K562 (cell line): Measurements from ENCODE around the gene GIPC3. TPM values are rescaled to one million over a fixed set of nuclear protein-coding genes. Genes with fewer than 3 reads are reported as not detected.

Source experiments
- ATAC-seq: fragments of 200-7000 bp; cut with Tn5 transposase; 3 replicates; pipeline ENCODE4 v1.9.1; 2020; ENCODE audit warnings: moderate library complexity
- BruUV-seq: library from RNA; stranded (reverse); fragments of 400-500 nt; replicated peaks from 2 replicates; lab custom pipeline; 2021; lab: Mats Ljungman, UMichigan
- CTCF ChIA-PET: fragments of 300-600 bp; formaldehyde crosslinking; extraction: SDS; loops from one replicate; lab custom pipeline; 2021; ENCODE audit warnings: low intra/inter-chr PET ratio; lab: Yijun Ruan, JAX
- POLR2A ChIA-PET: fragments of 300-600, 350-650 bp; sonication (Branson Sonifier 250); formaldehyde crosslinking; extraction: SDS; loops from one replicate; lab custom pipeline; 2021; ENCODE audit warnings: antibody characterized with exemption, inconsistent platforms; lab: Yijun Ruan, JAX
- DNase-seq, 4 experiments: peaks; one replicate each; pipeline versions ENCODE4 v3.0.0 to v3.0.0-alpha.2; 2011 to 2018; ENCODE audit warnings: low spot score in 3 of 4, mixed read lengths in 3 of 4; ENCODE audit errors: extremely low read depth in 1 of 4
- FAIRE-seq: peaks from 2 replicates; lab custom pipeline; 2011; peaks lifted over from hg19 to GRCh38; lab: Jason Lieb, UNC
- H2AFZ ChIP-seq: 2 replicates; pipeline ENCODE4 v1.6.0; 2011; ENCODE audit warnings: low read depth, low read length, control low read depth, inconsistent platforms
- H3K27ac ChIP-seq: fragments of 200-600 bp; 3 replicates; pipeline ENCODE4 v1.8.0; 2011; ENCODE audit warnings: low read depth, mild to moderate bottlenecking, control low read depth, inconsistent platforms, low read length, moderate library complexity, mixed read lengths; ENCODE audit errors: extremely low read depth
- H3K27me3 ChIP-seq, 2 experiments: fragments of 300-600 bp in 1 of 2; 2 replicates in 1 of 2; 3 replicates in 1 of 2; pipeline versions ENCODE4 v1.6.0 to v1.8.0; 2011; ENCODE audit warnings: inconsistent platforms in 2 of 2, low read length in 2 of 2, mild to moderate bottlenecking in 1 of 2, mixed read lengths in 1 of 2, moderate library complexity in 1 of 2; ENCODE audit not compliant: control insufficient read depth in 2 of 2, insufficient read depth in 2 of 2
- H3K36me3 ChIP-seq: fragments of 300-600 bp; 3 replicates; pipeline ENCODE4 v1.8.0; 2011; ENCODE audit warnings: mild to moderate bottlenecking, low read length, inconsistent platforms; ENCODE audit not compliant: control insufficient read depth, insufficient read depth
- H3K4me1 ChIP-seq, 2 experiments: fragments of 200-600 bp in 1 of 2; replicated peaks in 1 of 2; 2 replicates in 1 of 2; 3 replicates in 1 of 2; pipeline versions ENCODE4 v1.5.1 to v1.8.0; 2011; ENCODE audit warnings: inconsistent platforms in 2 of 2, low read length in 2 of 2, mild to moderate bottlenecking in 1 of 2, mixed read lengths in 1 of 2, moderate library complexity in 1 of 2; ENCODE audit not compliant: control insufficient read depth in 2 of 2, insufficient read depth in 2 of 2
- H3K4me2 ChIP-seq: 2 replicates; pipeline ENCODE4 v1.6.1; 2011; ENCODE audit warnings: low read length, control low read depth, inconsistent platforms, mixed read lengths; ENCODE audit not compliant: insufficient read depth
- H3K4me3 ChIP-seq: fragments of 200-600 bp; sonication (generic), shearing (Covaris generic); 2 replicates; pipeline ENCODE4 v1.5.1; 2016; ENCODE audit warnings: control low read depth, inconsistent platforms
- H3K79me2 ChIP-seq: fragments of 200-600 bp; 3 replicates; pipeline ENCODE4 v1.8.0; 2011; ENCODE audit warnings: low read length, inconsistent platforms; ENCODE audit not compliant: control insufficient read depth, insufficient read depth
- H3K9ac ChIP-seq, 2 experiments: 2 replicates each; pipeline versions ENCODE4 v1.6.0 to v1.6.1; 2011; ENCODE audit warnings: low read depth in 2 of 2, low read length in 2 of 2, control low read depth in 1 of 2, inconsistent platforms in 1 of 2, mild to moderate bottlenecking in 1 of 2, mixed read lengths in 1 of 2; ENCODE audit not compliant: insufficient read depth in 1 of 2
- H3K9me1 ChIP-seq: one replicate; pipeline ENCODE4 v1.6.0; 2011; ENCODE audit warnings: inconsistent platforms, mild to moderate bottlenecking, low read length, moderate library complexity; ENCODE audit not compliant: control insufficient read depth, insufficient read depth
- H3K9me3 ChIP-seq: replicated peaks from 2 replicates; pipeline ENCODE4 v1.5.1; 2011; ENCODE audit warnings: low read depth, low read length, inconsistent platforms; ENCODE audit not compliant: control insufficient read depth, insufficient read depth
- H4K20me1 ChIP-seq: replicated peaks from 2 replicates; pipeline ENCODE4 v1.6.1; 2011; ENCODE audit warnings: low read length, inconsistent platforms, mixed read lengths; ENCODE audit not compliant: control insufficient read depth, insufficient read depth
- BCL6 ChIP-seq: fragments of 250-450 bp; sonication (Bioruptor Pico); IDR thresholded peaks from 2 replicates; pipeline ENCODE4 v1.4.0; 2020
- BMI1 ChIP-seq: fragments of 150-350 bp; IDR thresholded peaks from 2 replicates; pipeline ENCODE4 v1.6.1; 2014; ENCODE audit warnings: low read length
- CBX1 ChIP-seq: sonication (generic); IDR thresholded peaks from 2 replicates; pipeline ENCODE4 v1.6.1; 2016; ENCODE audit warnings: antibody characterized with exemption, low read depth, mild to moderate bottlenecking
- CEBPZ ChIP-seq: fragments of 150-350 bp; IDR thresholded peaks from 2 replicates; pipeline ENCODE4 v1.6.1; 2014; ENCODE audit warnings: low read depth, mild to moderate bottlenecking, low read length, borderline replicate concordance
- DIDO1 ChIP-seq: fragments of 450-650 bp; IDR thresholded peaks from 2 replicates; pipeline ENCODE4 v1.6.1; 2016; ENCODE audit warnings: low read depth, missing biosample characterization, missing genetic modification characterization
- E2F3 ChIP-seq: fragments of 250-450 bp; sonication (Bioruptor Pico); IDR thresholded peaks from 2 replicates; pipeline ENCODE4 v1.4.0; 2020; ENCODE audit warnings: mild to moderate bottlenecking
- HNRNPL ChIP-seq: fragments of 200-400 bp; formaldehyde crosslinking; IDR thresholded peaks from 2 replicates; pipeline ENCODE4 v1.6.1; 2017; ENCODE audit warnings: low read depth, mild to moderate bottlenecking, low read length
- IRF9 ChIP-seq: fragments of 450-650 bp; IDR thresholded peaks from 2 replicates; pipeline ENCODE4 v1.6.1; 2016; ENCODE audit warnings: missing biosample characterization, missing genetic modification characterization
- MCM2 ChIP-seq: fragments of 450-650 bp; IDR thresholded peaks from 2 replicates; pipeline ENCODE4 v1.6.1; 2017; ENCODE audit warnings: low read depth, mild to moderate bottlenecking
- NCOA4 ChIP-seq: fragments of 450-650 bp; IDR thresholded peaks from 2 replicates; pipeline ENCODE4 v1.6.1; 2018; ENCODE audit warnings: mild to moderate bottlenecking; ENCODE audit not compliant: partially characterized antibody
- PHF8 ChIP-seq: fragments of 200-600 bp; sonication (generic); IDR thresholded peaks from 2 replicates; pipeline ENCODE4 v1.6.1; 2012; ENCODE audit warnings: mixed run types, mild to moderate bottlenecking, inconsistent platforms, low read length, moderate library complexity, borderline replicate concordance
- PHTF2 ChIP-seq: fragments of 250-450 bp; sonication (Bioruptor Pico); IDR thresholded peaks from 2 replicates; pipeline ENCODE4 v1.5.0; 2021; ENCODE audit warnings: mild to moderate bottlenecking
- POLR2G ChIP-seq: fragments of 200-400 bp; formaldehyde crosslinking; IDR thresholded peaks from 2 replicates; pipeline ENCODE4 v1.6.1; 2017; ENCODE audit warnings: low read depth, mild to moderate bottlenecking, antibody characterized with exemption, low read length, moderate library complexity
- RBFOX2 ChIP-seq: fragments of 200-400 bp; formaldehyde crosslinking; IDR thresholded peaks from 2 replicates; pipeline ENCODE4 v1.6.1; 2017; ENCODE audit warnings: low read depth, mild to moderate bottlenecking, low read length, moderate library complexity
- SNRNP70 ChIP-seq: fragments of 200-400 bp; formaldehyde crosslinking; optimal IDR thresholded peaks from 2 replicates; pipeline ENCODE3; 2017; ENCODE audit warnings: low read depth, low read length
- USF1 ChIP-seq: sonication (generic); formaldehyde crosslinking; IDR thresholded peaks from 2 replicates; pipeline ENCODE4 v1.9.0; 2022; ENCODE audit warnings: mild to moderate bottlenecking, missing genetic modification reagents
- ZNF165 ChIP-seq: fragments of 250-450 bp; sonication (Bioruptor Pico); IDR thresholded peaks from 2 replicates; pipeline ENCODE4 v1.4.0; 2020; ENCODE audit warnings: borderline replicate concordance
- ZNF23 ChIP-seq: fragments of 250-450 bp; sonication (Bioruptor Pico); IDR thresholded peaks from 2 replicates; pipeline ENCODE4 v1.4.0; 2020; ENCODE audit warnings: mild to moderate bottlenecking
- ZNF778 ChIP-seq: fragments of 450-650 bp; formaldehyde crosslinking; IDR thresholded peaks from 2 replicates; pipeline ENCODE4 v1.4.0; 2020; ENCODE audit warnings: mild to moderate bottlenecking, moderate library complexity
- WGBS: fragments of 100-300 bp; shearing (Covaris generic); methylation state at CpG from one replicate; pipeline ENCODE4 v1.1.6; 2016; ENCODE audit warnings: low coverage, mixed read lengths; ENCODE audit not compliant: insufficient coverage; ENCODE audit errors: missing lambda C conversion rate; 5-methylcytosine and 5-hydroxymethylcytosine counted together
- in situ Hi-C: fragments of 300-500 bp; cut with MboI; formaldehyde crosslinking; loops from 4 replicates; pipeline ENCODE4 v1.15.0; 2018; ENCODE audit warnings: inconsistent platforms, mixed read lengths
- intact Hi-C: fragments of 100-400 bp; cut with micrococcal nuclease; formaldehyde crosslinking; loops from 2 replicates; pipeline ENCODE4 v1.14.2; 2022
- polyA plus RNA-seq, 8 experiments: library from polyadenylated mRNA; depleted of rRNA in 4 of 8; stranded (reverse) in 5 of 8; unstranded in 3 of 8; fragments of >200 nt; fragmentation: Nextera tagmentation in 2 of 8; fragmentation: Illumina TruSeq in 1 of 8; extraction: Ambion mirVana in 2 of 8; extraction: Trizol in 1 of 8; gene quantifications; 2 replicates each; pipeline versions ENCODE4 v1.2.1 to v1.2.3, GENCODE V29; 2011 to 2014; ENCODE audit warnings: inconsistent platforms in 1 of 8, missing spikeins in 1 of 8
- total RNA-seq, 7 experiments: library from RNA; depleted of rRNA in 6 of 7; stranded (reverse); fragments of >200 nt in 6 of 7; fragmentation: Illumina TruSeq in 2 of 7; extraction: Trizol in 2 of 7; gene quantifications; 2 replicates each; pipeline versions ENCODE4 v1.2.1 to v1.2.3, GENCODE V29; 2011 to 2021; ENCODE audit warnings: low replicate concordance in 1 of 7

GIPC3 gene
- total and polyA plus RNA-seq, 9 of the 15 experiments (the other 6 are each of a cell fraction or from before 2014, with no cell fraction given), result 0.03 to 3.6 (median 1.5) TPM; not detected in 1

- no peak for ATAC-seq
- intact Hi-C loops (loop anchor here (10.0 kb wide), 1 partner anchor 57 kb away; the partner anchor contains the start of gene TBXA2R), in situ Hi-C loops (no loop called here)
- Histone ChIP-seq H3K9me3 (no peaks in the 10 kb centered on the region), H3K27ac (no peak overlapping the region), H3K9ac (no peak overlapping the region; a peak in 1 of 4 replicates), H2AFZ (no peak overlapping the region), H3K27me3 (no peaks in the 10 kb centered on the region), H4K20me1 (peaks cover 5% of the 10 kb centered on the region; the same call in 1 of the 2 replicates), H3K4me2 (no peak overlapping the region), H3K4me3 (no peak overlapping the region), H3K9me1 (no peaks in the 10 kb centered on the region), H3K36me3 (peaks cover 74% of the 10 kb centered on the region; the same call in 2 of the 3 replicates), H3K4me1 (peaks cover 0 to 68% of the 10 kb centered on the region in 2 experiments; a peak in 3 of 5 replicates), H3K79me2 (peaks cover 4% of the 10 kb centered on the region)
- ChIA-PET CTCF (no interaction called here), POLR2A (interaction anchor here (2.4 kb wide), 1 partner anchor 9 kb away, joined by 9 read pairs; the partner anchor contains the start of gene MFSD12)
- DNase-seq, result no peak
- WGBS, result 94% methylated on average over 25 of the region's 36 CpGs
- FAIRE-seq, result no peak
- BruUV-seq, result no TSS peak
- TF ChIP-seq BCL6, result no peak
- no peak for TF ChIP-seq PHTF2
- no peak for TF ChIP-seq ZNF23 (CRISPR knock-in tag)
- 0 out of 2 replicates have a peak, but pooled peaks have one; percentile 25 for TF ChIP-seq RBFOX2
- TF ChIP-seq ZNF165 (CRISPR knock-in tag), result no peak
- no peak for TF ChIP-seq CEBPZ
- no peak for TF ChIP-seq USF1 (CRISPR knock-in tag)
- no peak for TF ChIP-seq DIDO1 (tag)
- 0 out of 2 replicates have a peak, but pooled peaks have one; percentile 12 for TF ChIP-seq HNRNPL
- TF ChIP-seq POLR2G, result peak; percentile 20; the same call in 1 of the 2 replicates
- no peak for TF ChIP-seq CBX1
- TF ChIP-seq BMI1, result no peak
- no peak for TF ChIP-seq MCM2
- TF ChIP-seq NCOA4, result no peak
- no peak for TF ChIP-seq ZNF778 (CRISPR knock-in tag)
- TF ChIP-seq E2F3 (CRISPR knock-in tag), result no peak
- TF ChIP-seq SNRNP70, result no peak
- no peak for TF ChIP-seq PHF8
- TF ChIP-seq IRF9 (tag), result no peak
These were observed 37.5 kb upstream of the GIPC3 start for GRCh38 chr19:3547767-3548282.
